SK-N-SH (cell line): ENCODE data around the gene LIMS1. TPM values are rescaled to one million over a fixed set of nuclear protein-coding genes. Genes with fewer than 3 reads are reported as not detected.

Experiments
- CTCF ChIA-PET: fragments of 300-600, 350-600 bp; formaldehyde crosslinking; extraction: SDS; loops from one replicate; lab custom pipeline; 2021; lab: Yijun Ruan, JAX
- POLR2A ChIA-PET: fragments of 350-600 bp; sonication (Branson Sonifier 250); formaldehyde crosslinking; extraction: SDS; loops from one replicate; lab custom pipeline; 2020; ENCODE audit warnings: antibody characterized with exemption, inconsistent platforms; lab: Yijun Ruan, JAX
- DNase-seq: peaks from one replicate; pipeline ENCODE4 v3.0.0; 2012
- H2AFZ ChIP-seq: fragments of 200-600 bp; sonication (generic); 2 replicates; pipeline ENCODE4 v1.8.1; 2016; ENCODE audit warnings: antibody characterized with exemption, mild to moderate bottlenecking, low read depth
- H3F3A ChIP-seq: fragments of 200-600 bp; sonication (generic); replicated peaks from 2 replicates; pipeline ENCODE3; 2016; ENCODE audit warnings: antibody characterized with exemption, mild to moderate bottlenecking; ENCODE audit not compliant: insufficient read depth
- H3K27ac ChIP-seq, 2 experiments: fragments of 200-500 bp in 1 of 2; fragments of 200-600 bp in 1 of 2; sonication (Bioruptor generic) in 1 of 2; sonication (generic), shearing (Covaris generic) in 1 of 2; 2 replicates each; pipeline versions ENCODE4 v1.5.1 to v1.6.1; 2014 to 2016; ENCODE audit warnings: low read depth in 2 of 2, inconsistent platforms in 1 of 2, low read length in 1 of 2, mild to moderate bottlenecking in 1 of 2, mixed read lengths in 1 of 2
- H3K27me3 ChIP-seq: fragments of 200-600 bp; sonication (generic), shearing (Covaris generic); 2 replicates; pipeline ENCODE4 v1.6.1; 2016; ENCODE audit warnings: mixed run types; ENCODE audit not compliant: insufficient read depth
- H3K36me3 ChIP-seq, 2 experiments: fragments of 200-500 bp in 1 of 2; fragments of 200-600 bp in 1 of 2; sonication (Bioruptor generic) in 1 of 2; sonication (generic) in 1 of 2; replicated peaks in 1 of 2; 2 replicates each; pipeline versions ENCODE3 to v1.5.1; 2014 to 2016; ENCODE audit warnings: low read length in 1 of 2, mild to moderate bottlenecking in 1 of 2; ENCODE audit not compliant: insufficient read depth in 2 of 2, control insufficient read depth in 1 of 2
- H3K4me1 ChIP-seq, 2 experiments: fragments of 200-500 bp in 1 of 2; fragments of 200-600 bp in 1 of 2; sonication (Bioruptor generic) in 1 of 2; sonication (generic), shearing (Covaris generic) in 1 of 2; 2 replicates each; pipeline versions ENCODE4 v1.5.1 to v1.6.1; 2014 to 2016; ENCODE audit warnings: low read depth in 1 of 2, low read length in 1 of 2, mixed run types in 1 of 2; ENCODE audit not compliant: insufficient read depth in 2 of 2, control insufficient read depth in 1 of 2
- H3K4me2 ChIP-seq: fragments of 200-600 bp; sonication (generic), shearing (Covaris generic); 2 replicates; pipeline ENCODE4 v1.6.1; 2017; ENCODE audit warnings: mixed run types
- H3K4me3 ChIP-seq, 2 experiments: fragments of 200-500 bp in 1 of 2; fragments of 200-600 bp in 1 of 2; sonication (Bioruptor generic) in 1 of 2; sonication (generic), shearing (Covaris generic) in 1 of 2; 2 replicates each; pipeline versions ENCODE4 v1.5.1 to v1.8.1; 2014 to 2016; ENCODE audit warnings: low read depth in 2 of 2, inconsistent platforms in 1 of 2, low read length in 1 of 2, mild to moderate bottlenecking in 1 of 2, mixed read lengths in 1 of 2, moderate library complexity in 1 of 2
- H3K79me2 ChIP-seq: fragments of 200-600 bp; sonication (generic); 2 replicates; pipeline ENCODE4 v1.8.1; 2017; ENCODE audit warnings: mild to moderate bottlenecking; ENCODE audit not compliant: insufficient read depth
- H3K9ac ChIP-seq: fragments of 200-600 bp; sonication (generic); 2 replicates; pipeline ENCODE4 v1.6.1; 2017; ENCODE audit warnings: mixed run types
- H3K9me2 ChIP-seq: fragments of 200-600 bp; sonication (generic); 2 replicates; pipeline ENCODE4 v1.6.1; 2017; ENCODE audit warnings: mixed run types
- H3K9me3 ChIP-seq: fragments of 200-600 bp; sonication (generic); 2 replicates; pipeline ENCODE4 v1.6.1; 2017; ENCODE audit warnings: mixed run types, mild to moderate bottlenecking, moderate library complexity
- H4K20me1 ChIP-seq: fragments of 200-600 bp; sonication (generic); 2 replicates; pipeline ENCODE4 v1.6.1; 2017; ENCODE audit warnings: mild to moderate bottlenecking, mixed run types; ENCODE audit not compliant: insufficient read depth
- CHD2 ChIP-seq: fragments of 150-350 bp; IDR thresholded peaks from 2 replicates; pipeline ENCODE4 v1.6.1; 2018; ENCODE audit warnings: low read length; ENCODE audit not compliant: partially characterized antibody
- ELF1 ChIP-seq: IDR thresholded peaks from 2 replicates; pipeline ENCODE4 v1.4.0; 2012
- EZH2phosphoT487 ChIP-seq: fragments of 200-600 bp; sonication (generic); IDR thresholded peaks from 2 replicates; pipeline ENCODE4 v1.6.1; 2017; ENCODE audit warnings: low read depth, mixed run types, mild to moderate bottlenecking, antibody characterized with exemption, moderate library complexity, borderline replicate concordance
- FOSL2 ChIP-seq: IDR thresholded peaks from 2 replicates; pipeline ENCODE4 v1.4.0; 2012; ENCODE audit warnings: low read depth, mild to moderate bottlenecking, moderate library complexity, borderline replicate concordance
- FOXJ3 ChIP-seq: sonication (generic); formaldehyde crosslinking; IDR thresholded peaks from 2 replicates; pipeline ENCODE4 v1.5.1; 2020; ENCODE audit warnings: mild to moderate bottlenecking, missing genetic modification reagents
- GABPA ChIP-seq: IDR thresholded peaks from 2 replicates; pipeline ENCODE4 v1.4.0; 2012; ENCODE audit warnings: low read depth, mild to moderate bottlenecking
- GATA2 ChIP-seq: sonication (generic); formaldehyde crosslinking; IDR thresholded peaks from 2 replicates; pipeline ENCODE4 v1.5.0; 2020; ENCODE audit warnings: mild to moderate bottlenecking, missing genetic modification reagents
- JUND ChIP-seq: IDR thresholded peaks from 2 replicates; pipeline ENCODE4 v1.4.0; 2012
- MEF2A ChIP-seq: IDR thresholded peaks from 2 replicates; pipeline ENCODE4 v1.4.0; 2012; ENCODE audit warnings: low read depth, borderline replicate concordance
- MXI1 ChIP-seq: IDR thresholded peaks from 2 replicates; pipeline ENCODE4 v1.6.1; 2012; ENCODE audit warnings: mild to moderate bottlenecking, low read depth, low read length, improper control_type of control experiment
- NRF1 ChIP-seq: IDR thresholded peaks from 2 replicates; pipeline ENCODE4 v1.6.1; 2012; ENCODE audit warnings: low read depth, mild to moderate bottlenecking, low read length
- PBX3 ChIP-seq: IDR thresholded peaks from 2 replicates; pipeline ENCODE4; 2012
- RCOR1 ChIP-seq: fragments of 150-350 bp; IDR thresholded peaks from 2 replicates; pipeline ENCODE4 v1.6.1; 2017; ENCODE audit warnings: antibody characterized with exemption, low read length
- REST ChIP-seq: IDR thresholded peaks from 2 replicates; pipeline ENCODE4 v1.6.1; 2012; ENCODE audit warnings: mild to moderate bottlenecking, low read depth, low read length, moderate library complexity
- RFX5 ChIP-seq: IDR thresholded peaks from 2 replicates; pipeline ENCODE4 v1.6.1; 2012; ENCODE audit warnings: mild to moderate bottlenecking, improper control_type of control experiment, low read length
- SIN3A ChIP-seq: IDR thresholded peaks from 2 replicates; pipeline ENCODE4 v1.6.1; 2012; ENCODE audit warnings: low read depth, mild to moderate bottlenecking, low read length, moderate library complexity, borderline replicate concordance
- SMC3 ChIP-seq: IDR thresholded peaks from 2 replicates; pipeline ENCODE4 v1.6.1; 2012; ENCODE audit warnings: low read depth, low read length, improper control_type of control experiment
- USF2 ChIP-seq: fragments of 150-350 bp; IDR thresholded peaks from 2 replicates; pipeline ENCODE4 v1.6.1; 2017; ENCODE audit warnings: antibody characterized with exemption, low read length, low read depth, borderline replicate concordance
- YY1 ChIP-seq: IDR thresholded peaks from 2 replicates; pipeline ENCODE4 v1.4.0; 2012; ENCODE audit warnings: low read depth, mild to moderate bottlenecking
- WGBS: methylation state at CpG from one replicate; pipeline ENCODE4 v1.1.6; 2017; ENCODE audit warnings: low lambda C conversion rate; 5-methylcytosine and 5-hydroxymethylcytosine counted together
- polyA plus RNA-seq, 3 experiments: library from polyadenylated mRNA; depleted of rRNA; stranded (reverse); fragments of >200 nt; gene quantifications; 2 replicates each; pipeline ENCODE4 v1.2.3, GENCODE V29; 2012

Gene LIMS1
- polyA plus RNA-seq, 1 of the 3 experiments (the other 2 are of a cell fraction): 123 TPM

GRCh38 chr2:108623616-108624015 lies 89.3 kb downstream of the LIMS1 start:
- Histone ChIP-seq H3K27me3 (no peaks in the 10 kb centered on the region), H3K9me2 (no peaks in the 10 kb centered on the region), H3K4me3 (no peak overlapping the region), H3K9ac (no peak overlapping the region), H3K9me3 (no peaks in the 10 kb centered on the region), H3K4me2 (no peak overlapping the region), H2AFZ (no peak overlapping the region), H3K79me2 (peaks cover 94% of the 10 kb centered on the region), H4K20me1 (0 out of 2 replicates have a peak, but pooled peaks cover 6% of the 10 kb centered on the region), H3K36me3 (no peaks in the 10 kb centered on the region), H3K4me1 (peaks cover 12 to 21% of the 10 kb centered on the region in 2 experiments; a peak in 3 of 4 replicates), H3K27ac (no peak overlapping the region), H3F3A (no peaks in the 10 kb centered on the region)
- WGBS: 50% methylated on average over 6 of the region's 6 CpGs
- ChIA-PET CTCF (interaction anchor here (0.7 to 5.3 kb wide), 2 partner anchors 13 to 51 kb away, joined by 3 to 48 read pairs; no protein-coding TSS in a partner anchor), POLR2A (no interaction called here)
- DNase-seq: no peak
- no peak for TF ChIP-seq JUND
- no peak for TF ChIP-seq FOSL2
- TF ChIP-seq FOXJ3 (CRISPR knock-in tag): no peak
- no peak for TF ChIP-seq ELF1
- TF ChIP-seq CHD2: no peak
- TF ChIP-seq REST: no peak
- no peak for TF ChIP-seq GATA2 (CRISPR knock-in tag)

GRCh38 chr2:108625186-108625827 lies 91.0 kb downstream of the LIMS1 start:
- Histone ChIP-seq H3K9me3 (no peaks in the 10 kb centered on the region), H2AFZ (no peak overlapping the region), H3K27me3 (no peaks in the 10 kb centered on the region), H3K27ac (no peak overlapping the region), H3K79me2 (peaks cover 94% of the 10 kb centered on the region), H3K4me1 (peaks cover 11% of the 10 kb centered on the region in 2 experiments; a peak in 3 of 4 replicates), H3K4me2 (no peak overlapping the region), H3F3A (no peaks in the 10 kb centered on the region), H4K20me1 (0 out of 2 replicates have a peak, but pooled peaks cover 6% of the 10 kb centered on the region), H3K36me3 (no peaks in the 10 kb centered on the region), H3K4me3 (no peak overlapping the region), H3K9ac (no peak overlapping the region), H3K9me2 (no peaks in the 10 kb centered on the region)
- 98% methylated on average over 5 of the region's 5 CpGs for WGBS
- ChIA-PET POLR2A (no interaction called here), CTCF (interaction anchor here (5.3 kb wide), 1 partner anchor 11 kb away, joined by 48 read pairs; no protein-coding TSS in a partner anchor)
- TF ChIP-seq RCOR1 (no peak), PBX3 (no peak), MEF2A (no peak), GABPA (no peak), MXI1 (no peak), NRF1 (no peak), SIN3A (no peak), JUND (no peak), CHD2 (no peak), SMC3 (no peak), FOSL2 (no peak), RFX5 (no peak), YY1 (no peak), USF2 (no peak), EZH2phosphoT487 (no peak)
- DNase-seq: no peak
